SU-DHL-6 (cell line): ENCODE measurements around the gene ARHGAP44.

Experiments used
- H2AFZ ChIP-seq: fragments of 200-600 bp; sonication (generic); 2 replicates; pipeline ENCODE4 v1.6.1; 2014; ENCODE audit warnings: low read depth, mild to moderate bottlenecking, moderate library complexity, mixed read lengths, antibody characterized with exemption, low read length; ENCODE audit not compliant: severe bottlenecking
- H3F3A ChIP-seq: fragments of 200-600 bp; shearing (Covaris generic); 2 replicates; pipeline ENCODE4 v1.6.0; 2016; ENCODE audit warnings: antibody characterized with exemption, mild to moderate bottlenecking; ENCODE audit not compliant: insufficient read depth
- H3K27ac ChIP-seq: fragments of 200-600 bp; sonication (generic); 2 replicates; pipeline ENCODE4 v1.5.1; 2016; ENCODE audit warnings: low read depth, mild to moderate bottlenecking, low read length, moderate library complexity, mixed read lengths
- H3K27me3 ChIP-seq: fragments of 200-600 bp; sonication (generic), shearing (Covaris generic); 2 replicates; pipeline ENCODE4 v1.6.0; 2014; ENCODE audit warnings: mild to moderate bottlenecking, low read length
- H3K36me3 ChIP-seq: fragments of 200-600 bp; sonication (generic); 2 replicates; pipeline ENCODE4 v1.6.1; 2014; ENCODE audit warnings: mild to moderate bottlenecking, low read length, mixed read lengths
- H3K4me2 ChIP-seq: fragments of 300-600, 200-600 bp; shearing (Covaris generic), sonication (generic); 2 replicates; pipeline ENCODE4 v1.6.0; 2014; ENCODE audit warnings: low read length, low read depth, mild to moderate bottlenecking; ENCODE audit not compliant: poor library complexity, severe bottlenecking
- H3K4me3 ChIP-seq: fragments of 200-600 bp; sonication (generic); 2 replicates; pipeline ENCODE4 v1.5.1; 2014; ENCODE audit warnings: antibody characterized with exemption, low read length, mild to moderate bottlenecking, mixed read lengths; ENCODE audit not compliant: insufficient read depth, poor library complexity, severe bottlenecking
- H3K79me2 ChIP-seq: fragments of 200-600 bp; sonication (generic); 2 replicates; pipeline ENCODE4 v1.6.1; 2014; ENCODE audit warnings: mild to moderate bottlenecking, low read length, moderate library complexity; ENCODE audit not compliant: insufficient read depth
- H3K9ac ChIP-seq: fragments of 200-600 bp; sonication (generic); 2 replicates; pipeline ENCODE4 v1.7.0; 2014; ENCODE audit warnings: mild to moderate bottlenecking, low read length
- H3K9me2 ChIP-seq: fragments of 200-600 bp; sonication (generic); replicated peaks from 2 replicates; pipeline ENCODE4 v1.6.1; 2014; ENCODE audit warnings: low read length; ENCODE audit not compliant: insufficient read depth
- H3K9me3 ChIP-seq: fragments of 200-600 bp; sonication (generic); 2 replicates; pipeline ENCODE4 v1.6.1; 2014; ENCODE audit warnings: low read length, mixed read lengths; ENCODE audit not compliant: insufficient read depth
- H4K20me1 ChIP-seq: fragments of 200-600 bp; sonication (generic); 2 replicates; pipeline ENCODE4 v1.6.1; 2014; ENCODE audit warnings: low read depth, mild to moderate bottlenecking, antibody characterized with exemption, low read length, moderate library complexity, mixed read lengths
- CTCF ChIP-seq: fragments of 200-600 bp; sonication (generic); IDR thresholded peaks from one replicate; pipeline ENCODE4 v1.5.1; 2017; ENCODE audit warnings: antibody characterized with exemption, mild to moderate bottlenecking, low read length, moderate library complexity; ENCODE audit not compliant: insufficient read depth, poor library complexity, severe bottlenecking
- EZH2phosphoT487 ChIP-seq: fragments of 200-600 bp; sonication (generic), shearing (Covaris generic); conservative IDR thresholded peaks from 2 replicates; pipeline ENCODE4 v1.6.1; 2018; ENCODE audit warnings: mild to moderate bottlenecking, antibody characterized with exemption, low read length, moderate library complexity, mixed read lengths

The ARHGAP44 gene

GRCh38 chr17:12967962-12968361, 178.7 kb downstream of the ARHGAP44 start:
- Histone ChIP-seq H3F3A (no peaks in the 10 kb centered on the region), H3K36me3 (no peaks in the 10 kb centered on the region), H3K4me2 (no peak overlapping the region), H3K9me2 (no peaks in the 10 kb centered on the region), H3K9ac (no peak overlapping the region), H3K27me3 (no peaks in the 10 kb centered on the region), H3K27ac (no peak overlapping the region), H3K4me3 (no peak overlapping the region), H2AFZ (no peak overlapping the region), H3K9me3 (no peaks in the 10 kb centered on the region), H3K79me2 (no peaks in the 10 kb centered on the region), H4K20me1 (no peaks in the 10 kb centered on the region)
- TF ChIP-seq EZH2phosphoT487 (no peak), CTCF (no peak)

- Histone ChIP-seq H3K4me3 (no peak overlapping the region), H3K36me3 (no peaks in the 10 kb centered on the region), H3K27me3 (no peaks in the 10 kb centered on the region), H3K79me2 (no peaks in the 10 kb centered on the region), H3K27ac (no peak overlapping the region), H3K9me2 (no peaks in the 10 kb centered on the region), H3F3A (no peaks in the 10 kb centered on the region), H3K4me2 (no peak overlapping the region), H3K9ac (no peak overlapping the region), H2AFZ (no peak overlapping the region), H4K20me1 (no peaks in the 10 kb centered on the region), H3K9me3 (no peaks in the 10 kb centered on the region)
- no peak for TF ChIP-seq CTCF
- TF ChIP-seq EZH2phosphoT487: no peak
These were observed 184.3 kb downstream of the ARHGAP44 start for GRCh38 chr17:12973496-12974004.

- Histone ChIP-seq H3K27ac (no peak overlapping the region), H3K36me3 (no peaks in the 10 kb centered on the region), H4K20me1 (no peaks in the 10 kb centered on the region), H3K9me3 (no peaks in the 10 kb centered on the region), H3K79me2 (no peaks in the 10 kb centered on the region), H3K4me3 (no peak overlapping the region), H3F3A (no peaks in the 10 kb centered on the region), H2AFZ (no peak overlapping the region), H3K4me2 (no peak overlapping the region), H3K9me2 (no peaks in the 10 kb centered on the region), H3K27me3 (no peaks in the 10 kb centered on the region), H3K9ac (no peak overlapping the region)
- TF ChIP-seq CTCF (no peak), EZH2phosphoT487 (no peak)
These were observed 184.8 kb downstream of the ARHGAP44 start for GRCh38 chr17:12974005-12974531.
